Activated CD8-positive, alpha-beta memory T cell treated with anti-CD3 and anti-CD28 coated beads, Interleukin-2, amount 50 U/mL, for 24 hours (primary cell): ENCODE measurements around the gene STX1B.

ENCODE experiments used
- DNase-seq: peaks from one replicate; pipeline ENCODE4 v3.0.0-alpha.2; 2020; ENCODE audit errors: extremely low read depth

STX1B gene

GRCh38 chr16:30996324-30996984 is 14.0 kb downstream of the STX1B start:
- DNase-seq = no peak

DNA sequence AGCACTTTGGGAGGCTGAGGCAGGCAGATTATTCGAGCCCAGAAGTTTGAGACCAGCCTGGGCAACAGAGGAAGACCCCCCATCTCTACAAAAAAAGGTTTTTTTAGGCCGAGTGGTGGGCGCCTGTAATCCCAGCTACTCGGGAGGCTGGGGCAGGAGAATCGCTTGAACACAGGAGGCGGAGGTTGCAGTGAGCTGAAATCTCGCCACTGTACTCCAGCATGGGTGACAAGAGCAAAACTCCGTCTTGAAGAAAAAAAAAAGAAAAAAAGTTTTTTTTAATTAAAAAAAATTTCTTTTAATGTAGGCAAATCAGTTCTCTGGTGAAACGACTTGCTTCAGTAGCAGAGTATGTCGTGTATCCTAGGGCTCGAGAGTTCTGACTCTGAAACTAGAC is 14.5 kb downstream of the STX1B start:
- DNase-seq = no peak

DNA sequence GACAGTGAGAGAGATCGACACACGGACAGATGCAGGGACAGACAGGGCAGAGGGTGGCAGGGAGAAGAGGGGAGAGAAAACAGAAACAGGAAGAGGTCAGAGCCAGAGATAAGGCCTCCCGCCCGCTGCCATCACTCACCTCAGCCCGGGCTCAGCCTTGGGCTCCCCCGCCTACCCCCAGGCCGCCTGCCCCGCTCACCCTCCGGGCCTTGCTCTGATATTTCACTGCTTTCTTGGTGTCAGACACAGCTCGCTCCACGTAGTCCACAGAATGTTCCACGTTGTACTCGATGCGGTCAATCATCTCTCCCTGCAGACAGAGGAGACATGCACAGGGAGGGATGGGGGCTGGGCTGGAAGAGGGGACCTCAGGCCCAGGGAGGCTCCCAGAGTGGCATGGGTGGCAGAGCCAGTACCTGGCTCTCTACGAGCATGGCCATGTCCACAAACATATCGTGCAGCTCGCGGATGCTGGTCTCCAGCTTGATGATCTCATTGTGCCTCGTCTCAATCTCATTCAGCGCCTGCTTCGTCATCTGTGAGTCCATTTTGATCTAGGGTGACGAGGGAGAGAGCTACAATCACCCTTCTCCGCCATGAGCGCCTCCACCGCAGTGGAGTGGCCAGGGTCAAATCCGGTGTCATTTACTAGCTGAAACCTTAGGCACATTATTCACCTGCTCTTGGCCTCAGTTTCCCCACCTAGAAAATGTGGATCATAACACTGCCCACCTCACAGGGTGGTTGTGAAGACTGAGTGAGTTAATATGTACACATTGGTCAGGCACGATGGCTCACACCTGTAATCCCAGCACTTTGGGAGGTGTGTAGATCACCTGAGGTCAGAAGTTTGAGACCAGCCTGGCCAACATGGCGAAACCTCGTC is 17.3 kb downstream of the STX1B start:
- no peak for DNase-seq

DNA sequence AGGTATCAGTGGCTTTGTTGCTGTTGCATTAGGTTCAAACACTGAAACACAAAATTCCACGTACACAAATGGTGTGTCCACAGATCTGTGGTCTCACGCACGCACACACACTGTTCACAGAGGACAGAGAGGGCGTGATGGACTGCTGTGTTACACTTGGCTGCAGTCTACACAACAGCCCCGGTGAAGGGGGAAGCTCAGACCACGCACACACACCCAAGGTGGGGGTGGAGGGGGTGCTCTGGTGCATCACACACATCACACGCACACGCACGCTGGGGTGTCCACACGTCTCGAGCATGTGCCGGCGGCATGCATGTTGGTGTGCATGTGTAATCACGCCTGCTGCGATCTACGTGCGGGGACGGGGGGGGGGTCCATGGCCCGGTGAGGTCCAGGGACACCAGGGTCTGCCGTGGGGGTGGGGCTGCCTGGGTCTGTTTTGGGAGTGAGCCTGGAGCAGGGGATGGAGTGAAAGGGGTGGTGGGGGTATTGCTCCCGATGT is 18.1 kb downstream of the STX1B start:
- DNase-seq = no peak

- no peak for DNase-seq
Observed at GRCh38 chr16:30991052-30991451, 19.4 kb downstream of the STX1B start.

GRCh38 chr16:30990105-30990504 is 20.3 kb downstream of the STX1B start:
- DNase-seq = no peak

DNA sequence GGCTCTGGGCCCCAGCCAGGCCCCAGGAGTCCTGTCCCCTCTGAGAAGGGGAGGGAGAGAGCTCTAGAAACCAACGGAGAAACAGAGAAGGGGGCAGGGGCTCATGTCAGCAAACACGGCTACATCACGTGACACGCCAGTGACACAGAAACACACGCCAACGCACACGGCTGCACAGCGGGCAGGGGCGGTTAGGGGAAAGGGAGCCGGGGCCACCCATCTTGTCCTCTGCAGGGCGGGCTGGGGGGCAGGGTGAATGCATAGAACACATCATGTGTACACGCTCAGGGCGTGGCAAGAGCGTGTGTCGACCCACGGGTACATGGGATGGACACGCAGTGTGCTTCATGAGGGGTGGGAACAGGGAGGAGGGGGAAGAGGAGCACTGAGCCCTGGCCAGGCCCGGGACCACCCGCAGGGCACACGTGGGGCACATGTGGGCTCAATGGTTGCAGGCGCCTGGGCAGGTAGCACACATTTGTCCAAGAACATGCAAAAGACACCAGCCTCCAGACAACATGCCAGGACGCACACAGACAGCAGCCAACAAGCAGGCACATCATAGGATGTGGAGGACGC is 20.9 kb downstream of the STX1B start:
- DNase-seq = no peak

DNA sequence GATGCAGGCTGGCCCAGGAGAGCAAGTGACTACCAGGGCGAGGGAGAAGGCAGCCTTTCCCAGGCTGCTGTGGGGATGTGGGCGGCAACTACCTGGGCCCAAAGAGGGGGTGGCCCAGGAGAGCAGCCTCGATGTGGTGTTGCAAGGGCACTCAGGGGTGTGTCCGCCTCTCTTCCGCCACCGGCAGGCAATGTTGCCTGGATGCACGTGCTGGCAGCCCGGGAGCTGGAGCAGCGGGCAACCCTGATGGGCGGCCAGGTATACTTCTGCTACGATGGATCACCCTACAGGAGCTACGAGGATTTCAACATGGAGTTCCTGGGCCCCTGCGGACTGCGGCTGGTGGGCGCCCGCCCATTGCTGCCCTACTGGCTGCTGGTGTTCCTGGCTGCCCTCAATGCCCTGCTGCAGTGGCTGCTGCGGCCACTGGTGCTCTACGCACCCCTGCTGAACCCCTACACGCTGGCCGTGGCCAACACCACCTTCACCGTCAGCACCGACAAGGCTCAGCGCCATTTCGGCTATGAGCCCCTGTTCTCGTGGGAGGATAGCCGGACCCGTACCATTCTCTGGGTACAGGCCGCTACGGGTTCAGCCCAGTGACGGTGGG is 22.8 kb downstream of the STX1B start:
- DNase-seq = no peak

GRCh38 chr16:30986129-30986991 is 24.1 kb downstream of the STX1B start:
- no peak for DNase-seq

DNA sequence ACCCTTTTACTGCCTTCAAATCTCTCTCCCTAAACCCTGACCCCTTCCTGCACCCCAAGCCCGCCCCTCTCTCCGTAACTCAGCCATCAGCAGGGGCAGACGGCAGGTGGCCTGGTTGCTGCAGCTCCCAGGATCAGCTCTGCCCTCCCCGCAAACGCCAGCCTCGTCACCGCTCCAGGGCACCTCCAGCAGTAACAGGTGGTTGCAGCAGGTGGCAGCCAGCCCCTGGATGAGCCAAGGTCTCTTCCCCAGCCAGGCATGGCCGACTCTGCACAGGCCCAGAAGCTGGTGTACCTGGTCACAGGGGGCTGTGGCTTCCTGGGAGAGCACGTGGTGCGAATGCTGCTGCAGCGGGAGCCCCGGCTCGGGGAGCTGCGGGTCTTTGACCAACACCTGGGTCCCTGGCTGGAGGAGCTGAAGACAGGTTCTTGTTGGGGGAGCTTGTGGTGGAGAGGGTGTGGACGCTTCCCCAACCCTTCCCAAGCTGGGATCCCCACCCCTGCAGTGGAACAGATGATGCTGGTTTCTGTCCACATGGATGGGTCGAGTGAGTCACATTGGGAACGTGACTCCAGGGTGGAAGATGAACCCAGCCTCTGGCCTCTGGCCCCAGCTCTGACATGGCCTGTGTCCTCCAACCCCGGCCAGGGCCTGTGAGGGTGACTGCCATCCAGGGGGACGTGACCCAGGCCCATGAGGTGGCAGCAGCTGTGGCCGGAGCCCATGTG is 24.9 kb downstream of the STX1B start:
- no peak for DNase-seq

DNA sequence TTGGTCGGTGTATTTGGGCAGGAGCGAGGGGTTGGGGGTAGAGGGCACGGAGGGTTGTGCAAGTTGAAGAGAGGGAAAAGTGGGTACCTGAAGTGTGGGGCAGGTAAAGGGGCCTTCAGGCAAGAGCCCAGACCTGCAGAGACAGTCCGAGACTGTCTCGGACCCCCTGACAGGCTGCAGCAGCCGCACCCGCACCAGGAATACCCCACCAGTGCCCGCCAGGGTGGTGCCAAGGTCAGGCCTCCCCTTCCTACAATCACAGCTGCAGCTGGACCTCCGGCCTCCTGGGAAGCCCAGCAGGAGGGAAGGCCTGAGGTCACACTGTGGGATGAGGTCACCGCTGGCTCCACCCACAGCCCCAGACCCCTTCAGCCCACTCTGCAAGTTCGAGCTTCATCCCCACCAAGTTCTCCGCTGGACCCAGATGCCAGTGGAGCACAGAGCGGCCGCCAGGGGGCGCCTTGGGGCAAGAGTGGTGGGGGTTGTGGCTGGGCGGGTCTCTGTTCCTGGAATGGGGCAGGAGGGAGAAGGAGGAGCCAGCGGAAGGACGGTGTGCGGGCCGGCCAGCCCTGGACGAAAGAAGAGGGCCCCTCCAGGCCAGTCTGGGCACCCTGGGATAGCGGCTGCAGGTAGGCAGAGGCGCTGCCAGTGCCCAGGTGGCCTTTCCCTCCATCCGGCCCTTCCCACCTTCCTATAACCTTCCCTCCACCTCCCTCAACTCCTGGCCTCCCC is 25.6 kb downstream of the STX1B start, which contains the start of gene HSD3B7:
TSS of gene HSD3B7 (plus strand) at position 539 of the 732 bp plus-strand sequence. CDS start 452 bp downstream, outside the sequence.
- peak; percentile 44 for DNase-seq

DNA sequence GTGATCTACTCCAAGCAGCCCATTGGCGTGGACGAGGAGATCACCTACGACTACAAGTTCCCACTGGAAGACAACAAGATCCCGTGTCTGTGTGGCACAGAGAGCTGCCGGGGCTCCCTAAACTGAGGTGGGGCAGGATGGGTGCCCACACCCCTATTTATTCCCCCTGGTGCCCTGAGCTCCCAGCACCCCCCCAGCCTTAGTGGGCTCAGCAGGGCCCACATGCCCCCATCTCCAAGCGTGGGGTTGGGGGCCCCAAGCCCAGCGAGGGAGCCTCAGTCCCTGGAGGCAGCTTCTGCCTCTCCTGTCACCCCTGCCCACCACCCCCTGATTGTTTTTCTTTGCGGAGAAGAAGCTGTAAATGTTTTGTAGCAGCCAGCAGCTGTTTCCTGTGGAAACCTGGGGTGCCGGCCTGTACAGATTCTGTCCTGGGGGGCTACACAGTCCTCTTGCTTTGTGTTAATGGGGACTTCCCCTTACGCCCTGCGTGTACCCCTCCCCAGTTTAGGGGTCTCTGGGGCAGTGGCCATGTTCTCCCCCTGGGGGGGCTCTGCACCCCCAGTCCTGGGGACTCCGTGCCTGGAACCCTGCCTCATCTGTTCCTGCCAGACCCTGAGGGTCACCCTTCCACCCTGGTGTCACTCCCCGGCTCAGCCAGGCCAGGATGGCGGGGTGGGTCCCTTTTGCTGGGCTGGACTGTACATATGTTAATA is 26.4 kb downstream of the STX1B start:
- DNase-seq = no peak

GRCh38 chr16:30983289-30983889 is 27.0 kb downstream of the STX1B start:
- no peak for DNase-seq

DNA sequence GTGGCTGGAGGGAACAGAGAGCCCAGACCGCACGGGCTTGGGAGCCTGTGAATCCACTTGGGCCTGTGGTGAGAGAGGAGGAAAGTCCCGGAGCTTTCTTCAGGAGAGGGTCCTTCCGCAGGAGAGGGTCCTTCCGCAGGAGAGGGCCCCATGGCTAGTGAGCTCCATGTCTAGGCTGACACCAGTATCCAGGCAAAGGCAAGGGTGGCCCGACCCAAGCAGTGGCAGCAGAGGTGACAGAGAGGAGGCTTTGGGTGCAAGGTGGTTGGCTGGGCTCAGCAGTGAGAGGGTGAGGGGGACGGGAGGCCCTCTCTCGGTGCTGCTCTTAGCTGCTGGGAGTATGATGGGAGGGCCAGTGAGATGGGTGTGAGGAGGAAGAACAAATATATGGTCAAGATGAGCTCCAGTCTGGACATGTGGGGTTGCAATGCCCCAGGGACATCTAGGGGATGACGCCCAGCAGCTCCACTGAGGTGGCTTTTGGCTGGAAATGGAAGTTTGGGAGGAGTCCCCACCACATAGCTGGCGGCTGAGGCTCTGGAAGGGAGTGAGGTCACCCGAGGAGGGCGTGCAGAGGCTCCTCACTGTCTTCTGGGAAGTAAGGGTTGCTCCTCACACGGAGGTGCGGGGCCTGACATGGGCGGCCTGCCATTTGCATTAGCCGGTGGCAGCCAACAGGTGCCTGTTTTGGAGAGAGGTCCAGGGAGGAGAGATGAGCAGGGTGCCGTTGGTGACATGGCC is 27.7 kb downstream of the STX1B start:
- DNase-seq = no peak

GRCh38 chr16:30980959-30981358 is 29.5 kb downstream of the STX1B start:
- no peak for DNase-seq

GRCh38 chr16:30980434-30980833 is 30.0 kb downstream of the STX1B start:
- DNase-seq = no peak

DNA sequence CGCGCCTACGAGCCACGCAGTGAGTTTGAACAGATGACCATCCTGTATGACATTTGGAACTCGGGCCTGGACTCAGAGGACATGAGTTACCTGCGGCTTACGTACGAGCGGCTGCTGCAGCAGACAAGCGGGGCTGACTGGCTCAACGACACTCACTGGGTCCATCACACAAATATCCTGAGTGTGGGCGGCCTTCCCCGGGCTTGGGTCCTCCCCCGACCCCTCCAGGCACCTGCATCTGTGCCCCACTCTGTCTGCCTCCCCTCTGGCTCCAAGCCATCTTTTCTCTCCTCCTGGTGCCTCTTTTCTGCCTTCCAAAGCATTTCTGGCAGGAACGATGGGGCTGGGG is 30.4 kb downstream of the STX1B start:
- DNase-seq = no peak
